ENCODE results near the gene FSD1L.

- TF ChIP-seq CTCF (IDR thresholded peaks at IDR 0.05) = no peak
- TF ChIP-seq POLR2AphosphoS5 (IDR thresholded peaks at IDR 0.05) = no peak
These were observed 49.9 kb downstream of the FSD1L start for GRCh38 chr9:105497704-105498103.
